AG09319 (cell line): ENCODE data around the gene RBM5.

ENCODE experiments used
- DNase-seq: peaks from one replicate; pipeline ENCODE4 v3.0.0-alpha.2; 2010; ENCODE audit warnings: low read depth; ENCODE audit errors: extremely low read depth
- CTCF ChIP-seq: IDR thresholded peaks from 2 replicates; pipeline ENCODE4 v1.5.1; 2011; ENCODE audit warnings: low read depth, mild to moderate bottlenecking, inconsistent platforms, low read length, moderate library complexity

The RBM5 gene

DNA sequence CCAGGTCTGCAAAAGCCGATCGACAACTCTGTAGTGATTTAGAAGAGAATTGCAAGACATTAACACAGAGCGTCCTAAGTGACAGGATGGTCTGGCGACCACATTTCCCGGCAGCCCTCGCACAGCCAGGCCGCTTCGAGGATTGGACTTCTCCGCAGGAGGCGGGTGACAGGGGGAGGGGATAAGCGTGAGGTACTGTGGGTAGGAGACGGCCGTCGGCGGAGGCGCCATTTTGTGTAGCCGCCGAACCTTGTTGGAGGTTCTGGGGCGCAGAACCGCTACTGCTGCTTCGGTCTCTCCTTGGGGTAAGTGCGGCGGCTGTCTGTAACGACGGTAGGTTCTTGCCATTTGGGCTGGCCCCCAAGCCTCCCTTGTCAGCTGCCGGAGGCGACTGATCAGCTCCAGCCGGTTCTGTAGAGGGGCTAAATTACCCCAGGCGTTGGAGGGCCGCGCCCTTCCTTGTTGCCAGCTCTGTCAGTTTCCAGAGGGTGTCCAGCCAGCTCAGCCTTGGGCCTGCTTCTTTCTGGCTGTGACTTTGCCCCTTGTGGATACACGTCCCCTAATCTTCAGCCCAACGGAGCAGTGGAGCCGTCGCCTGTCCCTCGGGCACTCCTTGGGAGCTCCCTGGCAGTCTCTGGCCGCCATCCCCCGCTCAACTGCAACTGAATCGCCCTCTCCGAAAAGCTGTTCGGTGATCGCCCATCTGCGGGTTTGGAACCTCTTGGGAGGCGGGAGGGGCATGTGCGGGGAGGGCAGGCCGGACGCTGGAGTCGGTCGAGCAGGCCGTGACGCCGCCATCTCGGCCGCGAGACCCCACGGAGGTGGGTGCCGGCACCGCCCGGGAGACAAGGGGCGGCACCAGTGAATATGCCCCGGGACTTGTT is at the start of gene RBM5:
TSS of gene RBM5 (plus strand) at position 195 of the 884 bp plus-strand sequence. CDS start 1,516 bp downstream, outside the sequence.
- TF ChIP-seq CTCF = no peak
- DNase-seq = peak; percentile 80

- no peak for TF ChIP-seq CTCF
- DNase-seq = no peak
Observed at GRCh38 chr3:50044976-50045375, 43.7 kb upstream of the RBM5 start.

- TF ChIP-seq CTCF = no peak
- no peak for DNase-seq
Observed at GRCh38 chr3:50047426-50047825, 41.3 kb upstream of the RBM5 start.

GRCh38 chr3:50050361-50050760 is 38.4 kb upstream of the RBM5 start:
- TF ChIP-seq CTCF = no peak
- DNase-seq = peak; percentile 49

DNA sequence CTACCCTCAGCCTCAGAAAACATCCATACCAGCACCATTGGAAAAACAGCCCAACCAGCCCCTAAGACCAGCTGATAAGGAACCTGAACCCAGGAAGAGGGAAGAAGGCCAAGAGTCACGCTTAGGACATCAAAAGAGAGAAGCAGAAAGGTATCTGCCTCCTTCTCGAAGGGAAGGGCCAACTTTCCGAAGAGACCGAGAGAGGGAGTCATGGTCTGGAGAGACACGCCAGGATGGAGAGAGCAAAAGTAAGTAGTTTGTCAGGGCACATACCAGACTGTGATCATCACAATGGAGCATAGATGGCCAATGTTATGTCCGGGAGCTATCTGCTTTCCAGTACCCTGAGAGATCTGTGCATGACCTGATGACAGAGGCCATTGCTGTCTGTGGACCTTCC is 31.0 kb upstream of the RBM5 start:
- no peak for TF ChIP-seq CTCF

GRCh38 chr3:50068134-50068533 is 20.6 kb upstream of the RBM5 start:
- TF ChIP-seq CTCF = no peak
- DNase-seq = no peak

More for the DNA sequence above, 31.0 kb upstream of the RBM5 start:
- DNase-seq = no peak

- no peak for TF ChIP-seq CTCF
Observed at GRCh38 chr3:50078091-50078490, 10.6 kb upstream of the RBM5 start.

More at GRCh38 chr3:50078091-50078490, 10.6 kb upstream of the RBM5 start:
- no peak for DNase-seq
